ENCODE measurements around the gene SHB.

Gene SHB

DNA sequence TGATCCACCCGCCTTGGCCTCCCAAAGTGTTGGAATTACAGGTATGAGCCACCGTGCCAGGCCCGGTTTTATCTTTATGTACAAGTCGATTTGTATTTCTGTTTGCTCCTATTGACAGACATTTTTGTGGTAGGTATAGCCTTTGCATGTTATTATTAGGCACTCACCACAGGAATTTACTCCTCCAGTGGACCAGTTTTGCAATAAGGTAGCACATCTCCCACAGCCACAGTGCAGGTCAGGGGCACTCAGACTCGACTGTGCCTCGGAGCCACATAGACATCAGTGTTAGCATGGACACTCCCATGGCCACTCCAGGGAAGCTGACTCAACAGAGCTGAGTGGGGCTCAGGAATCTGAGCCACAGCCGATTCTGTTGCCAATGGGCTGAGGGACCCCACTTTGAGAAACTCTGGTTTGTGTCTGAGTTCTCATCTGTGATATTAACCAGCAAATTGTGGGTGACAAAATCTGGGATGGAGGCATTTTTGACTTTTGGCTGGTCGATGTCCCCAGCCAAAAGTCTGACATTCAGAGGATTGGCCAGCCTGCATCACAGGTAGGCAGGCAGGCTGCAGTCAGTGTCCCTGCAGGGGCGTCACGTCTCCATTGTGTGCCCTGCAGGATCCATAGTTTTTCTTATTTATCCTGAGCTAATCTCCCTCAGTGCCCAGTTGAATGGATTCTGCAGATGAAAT, 15.0 kb upstream of the SHB start:
- Histone ChIP-seq H2AK5ac (ENCODE audit: low read depth, low read length) (no peak overlapping the region), H2BK12ac (ENCODE audit: low read length) (no peak overlapping the region), H2BK15ac (ENCODE audit: low read length) (no peak overlapping the region), H3K4me1 (ENCODE audit: control insufficient read depth in 2 of 2, insufficient read depth in 1 of 2, low read depth in 1 of 2, low read length in 2 of 2) (peaks cover 6 to 13% of the 10 kb centered on the region in 2 donors), H3K23ac (ENCODE audit: low read depth, low read length, poor library complexity) (no peak overlapping the region), H3K9me3 (replicated peaks in 1 of 2; ENCODE audit: control insufficient read depth in 2 of 2, insufficient read depth in 1 of 2, low read depth in 1 of 2, low read length in 2 of 2) (no peaks in the 10 kb centered on the region), H4K91ac (ENCODE audit: low read depth, low read length, poor library complexity) (no peak overlapping the region), H3K4me2 (ENCODE audit: insufficient read depth, low read length, poor library complexity, severe bottlenecking) (peak overlapping the region; percentile 33), H3K9ac (ENCODE audit: low read depth, low read length, poor library complexity) (no peak overlapping the region), H2BK5ac (ENCODE audit: low read length) (no peak overlapping the region), H2BK120ac (ENCODE audit: low read depth, low read length) (no peak overlapping the region), H3K79me1 (ENCODE audit: low read depth, low read length) (no peaks in the 10 kb centered on the region), H3K27ac (replicated peaks; ENCODE audit: low read length) (no peak overlapping the region), H2AFZ (ENCODE audit: low read length) (no peak overlapping the region), H3K4me3 (ENCODE audit: low read length in 2 of 2) (no peak overlapping the region), H3K36me3 (replicated peaks in 1 of 2; ENCODE audit: control insufficient read depth in 2 of 2, insufficient read depth in 2 of 2, low read length in 2 of 2) (no peaks in the 10 kb centered on the region), H3K18ac (ENCODE audit: low read length) (peak overlapping the region; percentile 54), H3K4ac (ENCODE audit: low read length) (no peak overlapping the region), H4K8ac (ENCODE audit: low read depth, low read length) (no peak overlapping the region), H3K27me3 (ENCODE audit: control insufficient read depth in 3 of 3, insufficient read depth in 3 of 3, low read depth in 1 of 3, low read length in 3 of 3) (peaks cover 0 to 34% (median 0%) of the 10 kb centered on the region in 3 experiments), H3K14ac (ENCODE audit: low read length) (no peak overlapping the region)
- no peak for DNase-seq (ENCODE audit: low spot score)
- WGBS, 2 donors (ENCODE audit: extremely low coverage in 2 of 2, insufficient read length in 2 of 2, insufficient replicate concordance in 1 of 2), result no CpG with 5 or more reads among the region's 10 CpGs

DNA sequence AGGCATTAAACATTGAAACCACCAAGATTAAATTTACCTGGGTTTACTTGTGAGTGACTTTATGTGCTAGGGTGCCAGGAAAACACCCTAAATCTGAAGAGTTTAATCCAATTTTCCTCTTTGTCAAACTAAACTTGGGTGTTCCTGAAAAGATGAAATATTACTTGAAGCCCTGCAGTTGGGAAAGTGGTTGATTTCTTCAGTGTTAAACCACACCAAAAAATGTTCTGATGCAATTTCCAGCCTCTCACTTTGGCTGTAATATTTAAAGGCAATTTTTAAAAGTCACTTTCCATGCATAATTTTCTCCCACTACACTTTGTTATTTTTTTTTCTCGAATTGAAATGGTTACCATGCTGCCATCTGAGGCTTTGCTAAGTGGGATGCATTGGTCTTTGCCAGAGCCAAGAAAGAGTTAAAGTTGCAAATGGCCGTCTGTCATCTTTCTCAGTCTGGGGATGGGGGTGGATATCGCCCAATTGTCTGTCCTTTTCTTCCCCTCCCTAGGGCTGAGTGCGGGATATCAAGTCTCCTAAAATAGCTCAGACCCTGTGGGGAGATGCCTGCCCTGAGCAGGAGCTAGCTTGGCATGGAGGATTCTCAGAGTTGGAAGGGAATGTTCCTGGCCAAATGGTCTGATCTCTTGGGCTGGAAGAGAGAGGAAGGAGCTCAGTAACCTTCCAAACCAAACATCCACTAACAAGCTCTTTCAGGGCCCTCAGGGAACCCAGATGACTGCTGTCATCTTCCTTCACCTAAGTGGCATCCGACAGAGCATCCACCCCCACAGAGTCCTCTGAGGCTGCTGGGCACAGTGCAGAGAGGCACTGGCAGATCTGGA, 13.6 kb upstream of the SHB start:
- Histone ChIP-seq H4K8ac (ENCODE audit: low read depth, low read length) (no peak overlapping the region), H2BK5ac (ENCODE audit: low read length) (no peak overlapping the region), H2AFZ (ENCODE audit: low read length) (no peak overlapping the region), H3K4me1 (ENCODE audit: control insufficient read depth in 2 of 2, insufficient read depth in 1 of 2, low read depth in 1 of 2, low read length in 2 of 2) (peaks cover 6 to 13% of the 10 kb centered on the region in 2 donors), H3K79me1 (ENCODE audit: low read depth, low read length) (no peaks in the 10 kb centered on the region), H3K9me3 (replicated peaks in 1 of 2; ENCODE audit: control insufficient read depth in 2 of 2, insufficient read depth in 1 of 2, low read depth in 1 of 2, low read length in 2 of 2) (no peaks in the 10 kb centered on the region), H3K4ac (ENCODE audit: low read length) (no peak overlapping the region), H3K14ac (ENCODE audit: low read length) (no peak overlapping the region), H3K4me3 (ENCODE audit: low read length in 2 of 2) (no peak overlapping the region), H2BK15ac (ENCODE audit: low read length) (peak overlapping the region; percentile 61), H3K9ac (ENCODE audit: low read depth, low read length, poor library complexity) (no peak overlapping the region), H3K18ac (ENCODE audit: low read length) (no peak overlapping the region), H4K91ac (ENCODE audit: low read depth, low read length, poor library complexity) (no peak overlapping the region), H2BK12ac (ENCODE audit: low read length) (no peak overlapping the region), H2AK5ac (ENCODE audit: low read depth, low read length) (no peak overlapping the region), H3K23ac (ENCODE audit: low read depth, low read length, poor library complexity) (no peak overlapping the region), H2BK120ac (ENCODE audit: low read depth, low read length) (no peak overlapping the region), H3K27me3 (ENCODE audit: control insufficient read depth in 3 of 3, insufficient read depth in 3 of 3, low read depth in 1 of 3, low read length in 3 of 3) (peaks cover 0 to 34% (median 0%) of the 10 kb centered on the region in 3 experiments), H3K36me3 (replicated peaks in 1 of 2; ENCODE audit: control insufficient read depth in 2 of 2, insufficient read depth in 2 of 2, low read length in 2 of 2) (no peaks in the 10 kb centered on the region), H3K27ac (replicated peaks; ENCODE audit: low read length) (no peak overlapping the region), H3K4me2 (ENCODE audit: insufficient read depth, low read length, poor library complexity, severe bottlenecking) (no peak overlapping the region)
- WGBS, 2 donors (ENCODE audit: extremely low coverage in 2 of 2, insufficient read length in 2 of 2, insufficient replicate concordance in 1 of 2), result no CpG with 5 or more reads among the region's 5 CpGs
- DNase-seq (ENCODE audit: low spot score), result no peak

DNA sequence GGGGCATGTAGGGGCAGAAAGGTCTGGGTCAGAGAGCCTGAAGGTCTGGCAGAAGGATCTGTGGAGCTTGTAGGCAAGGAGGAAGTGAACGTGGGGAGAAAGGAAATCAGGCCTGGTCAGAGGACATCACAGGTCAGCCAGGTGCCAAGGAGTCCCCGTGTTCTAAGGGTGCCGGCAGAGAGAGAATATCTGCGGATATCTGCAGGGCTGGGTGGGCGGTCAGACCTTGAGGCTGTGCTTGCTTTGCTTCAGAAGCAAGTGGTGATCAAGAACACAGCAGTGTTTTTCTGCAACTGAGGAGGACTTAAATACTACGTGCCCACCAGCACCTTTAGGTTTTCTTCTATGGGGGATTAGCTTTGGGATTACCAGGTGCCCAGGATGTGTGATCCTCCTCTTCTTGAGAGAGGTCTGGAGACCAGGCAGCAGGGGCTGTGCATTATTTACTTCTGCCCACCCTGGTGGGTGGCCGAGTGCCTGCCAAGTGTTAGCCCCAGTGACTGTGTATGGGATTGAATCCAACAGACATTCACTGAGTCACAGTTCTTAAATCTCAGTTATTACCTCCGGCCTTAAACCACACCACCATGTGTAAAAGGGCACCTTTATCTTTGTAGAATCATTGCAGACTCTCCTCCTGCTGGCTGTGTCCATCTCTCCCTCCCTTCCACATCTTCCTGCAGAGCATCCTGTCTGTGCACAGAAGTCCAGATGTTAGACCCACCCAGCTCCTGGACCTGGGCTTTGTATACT, 12.5 kb upstream of the SHB start:
- Histone ChIP-seq H4K91ac (ENCODE audit: low read depth, low read length, poor library complexity) (no peak overlapping the region), H2BK5ac (ENCODE audit: low read length) (no peak overlapping the region), H3K4me1 (ENCODE audit: control insufficient read depth in 2 of 2, insufficient read depth in 1 of 2, low read depth in 1 of 2, low read length in 2 of 2) (peaks cover 2 to 13% of the 10 kb centered on the region in 2 donors), H4K8ac (ENCODE audit: low read depth, low read length) (no peak overlapping the region), H3K36me3 (replicated peaks in 1 of 2; ENCODE audit: control insufficient read depth in 2 of 2, insufficient read depth in 2 of 2, low read length in 2 of 2) (no peaks in the 10 kb centered on the region), H3K4me2 (ENCODE audit: insufficient read depth, low read length, poor library complexity, severe bottlenecking) (no peak overlapping the region), H3K9me3 (replicated peaks in 1 of 2; ENCODE audit: control insufficient read depth in 2 of 2, insufficient read depth in 1 of 2, low read depth in 1 of 2, low read length in 2 of 2) (no peaks in the 10 kb centered on the region), H3K27me3 (ENCODE audit: control insufficient read depth in 3 of 3, insufficient read depth in 3 of 3, low read depth in 1 of 3, low read length in 3 of 3) (peaks cover 0 to 34% (median 0%) of the 10 kb centered on the region in 3 experiments), H3K4me3 (ENCODE audit: low read length in 2 of 2) (no peak overlapping the region), H2AK5ac (ENCODE audit: low read depth, low read length) (no peak overlapping the region), H2BK15ac (ENCODE audit: low read length) (no peak overlapping the region), H3K27ac (replicated peaks; ENCODE audit: low read length) (no peak overlapping the region), H2BK12ac (ENCODE audit: low read length) (peak overlapping the region; percentile 51), H3K79me1 (ENCODE audit: low read depth, low read length) (no peaks in the 10 kb centered on the region), H3K23ac (ENCODE audit: low read depth, low read length, poor library complexity) (no peak overlapping the region), H2BK120ac (ENCODE audit: low read depth, low read length) (no peak overlapping the region), H2AFZ (ENCODE audit: low read length) (no peak overlapping the region), H3K4ac (ENCODE audit: low read length) (no peak overlapping the region), H3K9ac (ENCODE audit: low read depth, low read length, poor library complexity) (no peak overlapping the region), H3K14ac (ENCODE audit: low read length) (no peak overlapping the region), H3K18ac (ENCODE audit: low read length) (peak overlapping the region; percentile 15)
- no peak for DNase-seq (ENCODE audit: low spot score)
- no CpG with 5 or more reads among the region's 8 CpGs for WGBS, 2 donors (ENCODE audit: extremely low coverage in 2 of 2, insufficient read length in 2 of 2, insufficient replicate concordance in 1 of 2)
